Measurements from ENCODE around the gene ANKS1A.

ANKS1A gene

GRCh38 chr6:34900321-34901031 is 11.4 kb downstream of the ANKS1A start:
- TF ChIP-seq CTCF (conservative IDR thresholded peaks at IDR 0.05): no peak
- no peak overlapping the region for H3K27ac ChIP-seq

- TF ChIP-seq CTCF (conservative IDR thresholded peaks at IDR 0.05): no peak
- H3K27ac ChIP-seq: no peak overlapping the region
These were observed 12.9 kb downstream of the ANKS1A start for GRCh38 chr6:34901930-34902329.

- no peak for TF ChIP-seq CTCF (conservative IDR thresholded peaks at IDR 0.05)
- no peak overlapping the region for H3K27ac ChIP-seq
These were observed 16.0 kb downstream of the ANKS1A start for GRCh38 chr6:34904990-34905613.

GRCh38 chr6:34906826-34907225 is 17.8 kb downstream of the ANKS1A start:
- no peak for TF ChIP-seq CTCF (conservative IDR thresholded peaks at IDR 0.05)
- H3K27ac ChIP-seq: no peak overlapping the region

GRCh38 chr6:34908194-34908593 is 19.1 kb downstream of the ANKS1A start:
- H3K27ac ChIP-seq: no peak overlapping the region
- no peak for TF ChIP-seq CTCF (conservative IDR thresholded peaks at IDR 0.05)

- H3K27ac ChIP-seq: no peak overlapping the region
- no peak for TF ChIP-seq CTCF (conservative IDR thresholded peaks at IDR 0.05)
These were observed 20.3 kb downstream of the ANKS1A start for GRCh38 chr6:34909320-34909883.

- H3K27ac ChIP-seq: no peak overlapping the region
- TF ChIP-seq CTCF (conservative IDR thresholded peaks at IDR 0.05): no peak
These were observed 22.8 kb downstream of the ANKS1A start for GRCh38 chr6:34911822-34912221.
